PFSK-1 (cell line): Measurements from ENCODE around the gene ARFGAP1.

ENCODE experiments used
- FOXP2 ChIP-seq: optimal IDR thresholded peaks from 2 replicates; pipeline ENCODE3; 2011; ENCODE audit warnings: borderline replicate concordance, control low read depth, inconsistent platforms; ENCODE audit not compliant: insufficient read depth; ENCODE audit errors: extremely low read length, extremely low read depth
- POLR2AphosphoS5 ChIP-seq: IDR thresholded peaks from 2 replicates; pipeline ENCODE4 v1.6.1; 2012; ENCODE audit warnings: low read depth, mild to moderate bottlenecking, control low read depth, low read length, moderate library complexity
- SIN3A ChIP-seq: IDR thresholded peaks from 2 replicates; pipeline ENCODE4 v1.6.1; 2012; ENCODE audit warnings: mild to moderate bottlenecking, low read length, moderate library complexity, borderline replicate concordance; ENCODE audit not compliant: insufficient read depth
- TAF1 ChIP-seq: IDR thresholded peaks from 2 replicates; pipeline ENCODE4 v1.6.1; 2012; ENCODE audit warnings: low read length, control low read depth, borderline replicate concordance; ENCODE audit not compliant: insufficient read depth
- TF ChIP-seq, protein P1 (sequence below), 2 experiments: IDR thresholded peaks; 2 replicates each; pipeline versions ENCODE4 v1.6.1 to v1.8.0; 2011 to 2012; ENCODE audit warnings: low read depth in 2 of 2, low read length in 2 of 2, control low read depth in 1 of 2, inconsistent platforms in 1 of 2, mild to moderate bottlenecking in 1 of 2, moderate library complexity in 1 of 2; ENCODE audit not compliant: insufficient read depth in 1 of 2

Gene ARFGAP1

DNA sequence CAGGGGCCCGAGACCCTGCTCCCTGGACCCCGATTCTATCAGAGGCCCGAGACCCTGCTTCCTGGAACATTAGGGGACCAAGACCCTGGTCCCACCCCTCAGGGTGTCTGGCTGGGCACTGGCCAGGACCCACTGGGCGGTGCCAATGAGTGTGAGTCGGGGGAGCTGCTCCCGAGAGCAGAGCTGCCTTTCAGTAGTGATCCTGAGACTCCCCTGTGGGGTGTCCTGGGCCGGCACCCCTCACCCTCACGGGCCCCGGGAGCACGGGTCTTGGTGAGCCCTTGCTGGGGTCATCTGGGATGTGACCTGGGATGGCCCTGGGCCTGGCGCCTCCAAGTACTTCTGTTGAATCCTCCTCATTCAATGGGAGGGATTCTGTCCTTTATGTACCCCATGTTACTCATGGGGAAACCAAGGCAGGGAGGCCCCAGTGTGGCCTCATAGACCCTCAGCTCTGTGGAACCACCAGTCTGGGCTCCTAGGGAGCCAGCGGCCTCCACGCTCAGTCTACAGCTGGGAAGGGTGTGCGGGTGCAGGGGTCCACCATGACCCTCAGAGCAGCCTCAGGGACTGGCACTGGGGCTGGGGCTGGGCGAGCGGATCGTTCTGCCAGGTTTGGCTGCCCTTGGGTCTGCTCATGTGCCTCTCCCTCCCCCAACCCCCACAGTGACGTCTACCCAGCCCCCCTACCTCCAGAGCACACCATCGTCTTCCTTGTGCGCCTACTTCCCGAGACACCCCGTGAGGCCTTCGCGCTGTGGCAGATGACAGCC lies 46.0 kb downstream of the ARFGAP1 start:
- no peak for TF ChIP-seq TAF1
- TF ChIP-seq POLR2AphosphoS5, result no peak
- TF ChIP-seq, protein P1, sequence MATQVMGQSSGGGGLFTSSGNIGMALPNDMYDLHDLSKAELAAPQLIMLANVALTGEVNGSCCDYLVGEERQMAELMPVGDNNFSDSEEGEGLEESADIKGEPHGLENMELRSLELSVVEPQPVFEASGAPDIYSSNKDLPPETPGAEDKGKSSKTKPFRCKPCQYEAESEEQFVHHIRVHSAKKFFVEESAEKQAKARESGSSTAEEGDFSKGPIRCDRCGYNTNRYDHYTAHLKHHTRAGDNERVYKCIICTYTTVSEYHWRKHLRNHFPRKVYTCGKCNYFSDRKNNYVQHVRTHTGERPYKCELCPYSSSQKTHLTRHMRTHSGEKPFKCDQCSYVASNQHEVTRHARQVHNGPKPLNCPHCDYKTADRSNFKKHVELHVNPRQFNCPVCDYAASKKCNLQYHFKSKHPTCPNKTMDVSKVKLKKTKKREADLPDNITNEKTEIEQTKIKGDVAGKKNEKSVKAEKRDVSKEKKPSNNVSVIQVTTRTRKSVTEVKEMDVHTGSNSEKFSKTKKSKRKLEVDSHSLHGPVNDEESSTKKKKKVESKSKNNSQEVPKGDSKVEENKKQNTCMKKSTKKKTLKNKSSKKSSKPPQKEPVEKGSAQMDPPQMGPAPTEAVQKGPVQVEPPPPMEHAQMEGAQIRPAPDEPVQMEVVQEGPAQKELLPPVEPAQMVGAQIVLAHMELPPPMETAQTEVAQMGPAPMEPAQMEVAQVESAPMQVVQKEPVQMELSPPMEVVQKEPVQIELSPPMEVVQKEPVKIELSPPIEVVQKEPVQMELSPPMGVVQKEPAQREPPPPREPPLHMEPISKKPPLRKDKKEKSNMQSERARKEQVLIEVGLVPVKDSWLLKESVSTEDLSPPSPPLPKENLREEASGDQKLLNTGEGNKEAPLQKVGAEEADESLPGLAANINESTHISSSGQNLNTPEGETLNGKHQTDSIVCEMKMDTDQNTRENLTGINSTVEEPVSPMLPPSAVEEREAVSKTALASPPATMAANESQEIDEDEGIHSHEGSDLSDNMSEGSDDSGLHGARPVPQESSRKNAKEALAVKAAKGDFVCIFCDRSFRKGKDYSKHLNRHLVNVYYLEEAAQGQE (IDR thresholded peaks at IDR 0.05; ENCODE audit: insufficient read depth in 1 of 2, low read depth in 2 of 2, low read length in 2 of 2), result no peak
- no peak for TF ChIP-seq FOXP2
- no peak for TF ChIP-seq SIN3A

DNA sequence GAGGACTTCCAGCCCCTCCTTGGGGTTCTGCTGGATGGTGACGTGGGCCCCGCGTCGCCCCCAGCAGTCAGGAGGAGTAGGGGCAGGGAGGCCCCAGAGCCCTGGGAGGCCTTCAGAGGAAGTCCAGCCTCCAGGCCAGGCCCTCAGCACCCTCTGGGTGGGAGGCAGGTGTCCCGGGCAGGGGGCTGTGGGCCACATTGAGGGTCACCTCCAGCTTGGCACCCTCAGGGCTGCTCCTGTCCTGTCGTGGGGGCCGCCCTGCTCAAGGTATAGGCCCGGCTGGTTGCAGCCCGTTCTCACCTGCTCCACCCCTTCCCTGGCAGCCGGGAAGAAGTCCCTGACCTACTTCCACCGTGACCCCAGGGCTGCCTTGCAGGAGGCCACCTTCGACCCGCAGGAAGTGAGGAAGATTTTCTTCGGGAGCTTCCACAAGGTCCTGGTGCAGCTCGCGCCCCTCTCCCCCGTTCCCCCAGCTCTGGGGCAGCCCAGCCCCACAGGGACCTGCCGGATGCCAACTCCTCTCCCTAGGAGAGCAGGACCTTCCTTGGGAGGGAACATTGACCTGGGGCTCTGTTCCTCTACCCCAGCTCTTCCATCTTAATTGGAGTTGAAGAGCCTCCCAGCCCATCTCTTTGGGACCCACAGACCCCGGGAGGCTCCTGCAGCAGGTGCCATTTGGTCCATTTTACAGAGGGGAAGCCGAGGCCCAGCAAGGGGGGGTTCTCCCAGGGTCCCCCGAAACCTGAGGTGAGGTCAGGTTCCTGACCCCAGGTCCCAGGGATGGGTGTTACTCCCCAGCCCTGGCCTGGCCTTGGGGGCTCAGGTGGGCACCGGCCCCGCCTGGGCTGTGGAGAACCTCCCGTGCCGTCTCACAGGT lies 46.8 kb downstream of the ARFGAP1 start:
- TF ChIP-seq POLR2AphosphoS5 (no peak), SIN3A (no peak), TAF1 (no peak), FOXP2 (no peak)
- TF ChIP-seq, protein P1 (IDR thresholded peaks at IDR 0.05; ENCODE audit: insufficient read depth in 1 of 2, low read depth in 2 of 2, low read length in 2 of 2), result no peak

DNA sequence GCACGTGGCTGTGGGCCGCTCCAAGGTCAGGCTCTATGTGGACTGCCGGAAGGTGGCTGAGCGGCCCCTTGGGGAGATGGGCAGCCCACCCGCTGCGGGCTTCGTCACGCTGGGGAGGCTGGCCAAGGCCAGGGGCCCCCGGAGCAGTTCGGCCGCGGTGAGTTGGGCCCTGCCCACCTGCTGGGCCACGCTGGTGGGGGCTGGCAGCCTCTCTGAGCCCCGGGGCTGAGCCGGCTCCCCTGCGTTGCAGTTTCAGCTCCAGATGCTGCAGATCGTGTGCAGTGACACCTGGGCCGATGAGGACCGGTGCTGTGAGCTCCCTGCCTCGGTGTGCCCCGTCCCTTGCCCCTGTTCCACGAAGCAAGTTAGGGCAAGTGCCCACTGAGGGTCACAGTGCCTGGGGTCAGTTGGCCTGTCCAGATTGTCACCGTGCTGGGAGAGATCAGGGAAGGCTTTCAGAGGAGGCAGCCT lies 47.5 kb downstream of the ARFGAP1 start:
- TF ChIP-seq FOXP2 (no peak), TAF1 (no peak), SIN3A (no peak), POLR2AphosphoS5 (no peak)
- TF ChIP-seq, protein P1 (IDR thresholded peaks at IDR 0.05; ENCODE audit: insufficient read depth in 1 of 2, low read depth in 2 of 2, low read length in 2 of 2), result no peak

DNA sequence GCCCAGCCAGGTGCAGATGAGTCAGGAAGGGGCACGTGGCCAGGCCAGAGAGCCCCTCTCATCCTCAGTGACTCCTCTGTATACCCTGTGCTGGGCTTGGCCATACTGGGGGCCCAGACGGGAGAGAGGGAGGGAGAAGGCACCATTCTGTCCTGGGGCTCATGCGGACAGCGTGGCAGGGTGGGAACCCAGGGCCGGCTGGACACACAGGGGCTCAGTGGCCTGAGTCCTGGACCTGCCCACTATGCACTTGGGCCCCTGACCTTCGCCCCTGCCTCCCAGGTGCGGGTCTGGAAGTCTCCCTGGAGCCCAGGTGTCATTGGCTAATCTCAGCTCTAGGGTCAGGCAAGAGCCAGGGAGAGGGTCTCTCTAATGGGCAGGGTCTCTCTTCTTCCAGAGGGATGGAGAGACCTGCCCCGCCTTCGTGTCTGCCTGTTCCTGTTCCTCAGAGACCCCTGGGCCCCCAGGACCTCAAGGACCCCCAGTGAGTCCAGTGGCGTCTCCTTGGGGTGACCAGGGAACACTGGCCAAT lies 48.1 kb downstream of the ARFGAP1 start:
- TF ChIP-seq POLR2AphosphoS5 (no peak), SIN3A (no peak), FOXP2 (no peak), TAF1 (no peak)
- TF ChIP-seq, protein P1 (IDR thresholded peaks at IDR 0.05; ENCODE audit: insufficient read depth in 1 of 2, low read depth in 2 of 2, low read length in 2 of 2), result no peak
